Activated B cell treated with CpG ODN at 0.5 μM for 24 hours (primary cell): Measurements from ENCODE around the gene OR4F17. TPM values are rescaled to one million over a fixed set of nuclear protein-coding genes. Genes with fewer than 3 reads are reported as not detected.
"Not testable (repeated sequence)": the region's sequence is repeated elsewhere in the genome, so short reads cannot be mapped to it uniquely, and the experiment has no call there.

Experiments used
- ATAC-seq: fragments of 200-7000 bp; cut with Tn5 transposase; one replicate; pipeline ENCODE4 v1.10.0; 2021; ENCODE audit warnings: low read depth, mild to moderate bottlenecking, moderate library complexity
- CTCF ChIA-PET: fragments of 350-600 bp; sonication (Branson Sonifier 250); formaldehyde crosslinking; loops from one replicate; lab custom pipeline; 2021; ENCODE audit warnings: antibody characterized with exemption; lab: Charles Lee
- POLR2A ChIA-PET: fragments of 350-600 bp; sonication (Branson Sonifier 250); formaldehyde crosslinking; loops from one replicate; lab custom pipeline; 2021; ENCODE audit warnings: antibody characterized with exemption; lab: Charles Lee
- DNase-seq: peaks from one replicate; pipeline ENCODE4 v3.0.0; 2022
- H3K27ac Mint-ChIP-seq: one replicate; pipeline ENCODE4 v1.8.0; 2020; ENCODE audit warnings: mixed read lengths
- H3K27me3 Mint-ChIP-seq: one replicate; pipeline ENCODE4 v1.8.0; 2021; ENCODE audit warnings: mixed read lengths
- H3K36me3 Mint-ChIP-seq: one replicate; pipeline ENCODE4 v1.8.0; 2021; ENCODE audit warnings: low read depth, mixed read lengths
- H3K4me1 Mint-ChIP-seq: one replicate; pipeline ENCODE4 v1.8.0; 2021; ENCODE audit warnings: mixed read lengths
- H3K4me3 Mint-ChIP-seq: one replicate; pipeline ENCODE4 v1.8.0; 2020; ENCODE audit warnings: mild to moderate bottlenecking, mixed read lengths
- H3K9me3 Mint-ChIP-seq: one replicate; pipeline ENCODE4 v1.8.0; 2020; ENCODE audit warnings: mixed read lengths
- intact Hi-C: fragments of 100-400 bp; cut with micrococcal nuclease; formaldehyde crosslinking; loops from one replicate; pipeline ENCODE4 v1.15.1; 2024
- total RNA-seq: library from RNA; stranded (reverse); gene quantifications from 2 replicates; pipeline ENCODE4 v1.2.3, GENCODE V29; 2022

OR4F17 gene
- 0.29 and 0.82 TPM in 2 replicates for total RNA-seq

GRCh38 chr19:106804-107203 is at the start of gene OR4F17:
TSS of gene OR4F17 (plus strand) at chr19:107104. CDS start at chr19:110679, 3,575 bp downstream.
- intact Hi-C loops, ATAC-seq: not testable (repeated sequence)

DNA sequence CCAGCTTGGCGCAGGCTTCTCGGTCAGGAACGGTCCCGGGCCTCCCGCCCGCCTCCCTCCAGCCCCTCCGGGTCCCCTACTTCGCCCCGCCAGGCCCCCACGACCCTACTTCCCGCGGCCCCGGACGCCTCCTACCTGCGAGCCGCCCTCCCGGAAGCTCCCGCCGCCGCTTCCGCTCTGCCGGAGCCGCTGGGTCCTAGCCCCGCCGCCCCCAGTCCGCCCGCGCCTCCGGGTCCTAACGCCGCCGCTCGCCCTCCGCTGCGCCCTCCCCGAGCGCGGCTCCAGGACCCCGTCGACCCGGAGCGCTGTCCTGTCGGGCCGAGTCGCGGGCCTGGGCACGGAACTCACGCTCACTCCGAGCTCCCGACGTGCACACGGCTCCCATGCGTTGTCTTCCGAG is 36.1 kb upstream of the OR4F17 start:
- DNase-seq: peak; percentile 49
- H3K27me3 Mint-ChIP-seq, intact Hi-C loops, CTCF ChIA-PET, H3K36me3 Mint-ChIP-seq, ATAC-seq, POLR2A ChIA-PET, H3K9me3 Mint-ChIP-seq, H3K27ac Mint-ChIP-seq, H3K4me1 Mint-ChIP-seq, H3K4me3 Mint-ChIP-seq: not testable (repeated sequence)

More at GRCh38 chr19:106804-107203, at the start of gene OR4F17:
- H3K4me3 Mint-ChIP-seq, H3K9me3 Mint-ChIP-seq, H3K27ac Mint-ChIP-seq, H3K27me3 Mint-ChIP-seq, H3K36me3 Mint-ChIP-seq, CTCF ChIA-PET, DNase-seq, POLR2A ChIA-PET, H3K4me1 Mint-ChIP-seq: not testable (repeated sequence)

GRCh38 chr19:82864-83263 is 24.0 kb upstream of the OR4F17 start:
- H3K4me3 Mint-ChIP-seq, intact Hi-C loops, POLR2A ChIA-PET, H3K27me3 Mint-ChIP-seq, H3K9me3 Mint-ChIP-seq, DNase-seq, ATAC-seq, H3K4me1 Mint-ChIP-seq, H3K27ac Mint-ChIP-seq, H3K36me3 Mint-ChIP-seq, CTCF ChIA-PET: not testable (repeated sequence)

DNA sequence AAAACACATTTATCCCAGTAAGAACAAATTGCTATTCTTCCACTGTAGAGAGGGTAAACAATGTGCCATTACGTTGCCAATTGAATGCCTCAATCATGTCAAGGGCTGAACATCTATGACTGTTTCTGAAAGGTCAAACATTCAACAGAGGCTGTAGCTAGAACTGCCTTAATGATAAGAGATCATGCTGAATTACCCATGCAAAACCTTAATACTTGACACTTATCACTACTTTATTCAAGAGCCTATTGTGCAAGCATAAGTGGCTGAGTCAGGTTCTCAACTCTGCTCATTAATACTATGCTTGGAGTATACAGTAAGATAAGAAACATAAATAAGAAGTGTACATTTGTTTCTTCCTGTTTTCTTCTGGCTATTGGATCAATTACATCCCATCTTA is 23.3 kb upstream of the OR4F17 start:
- H3K4me3 Mint-ChIP-seq, intact Hi-C loops, H3K4me1 Mint-ChIP-seq, CTCF ChIA-PET, H3K27ac Mint-ChIP-seq, ATAC-seq, H3K27me3 Mint-ChIP-seq, POLR2A ChIA-PET, H3K36me3 Mint-ChIP-seq, H3K9me3 Mint-ChIP-seq, DNase-seq: not testable (repeated sequence)

DNA sequence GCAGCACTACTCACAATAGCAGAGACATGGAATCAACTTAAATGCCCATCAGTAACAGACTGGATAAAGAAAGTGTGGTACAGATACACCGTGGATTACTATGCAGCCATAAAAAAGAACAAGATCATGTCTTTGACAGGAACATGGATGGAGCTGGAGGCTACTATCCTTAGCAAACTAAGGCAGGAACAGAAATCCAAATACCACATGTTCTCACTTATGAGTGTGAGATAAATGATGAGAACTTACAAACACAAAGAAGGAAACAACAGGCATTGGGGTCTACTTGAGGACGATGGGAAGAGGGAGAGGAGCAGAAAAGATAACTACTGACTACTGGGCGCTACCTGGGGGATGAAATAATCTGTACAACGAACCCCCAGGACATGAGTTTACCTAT is 16.2 kb upstream of the OR4F17 start:
- H3K9me3 Mint-ChIP-seq, H3K4me3 Mint-ChIP-seq, DNase-seq, H3K4me1 Mint-ChIP-seq, H3K27ac Mint-ChIP-seq, CTCF ChIA-PET, ATAC-seq, H3K27me3 Mint-ChIP-seq, POLR2A ChIA-PET, intact Hi-C loops, H3K36me3 Mint-ChIP-seq: not testable (repeated sequence)

GRCh38 chr19:94794-95193 is 12.1 kb upstream of the OR4F17 start:
- H3K27me3 Mint-ChIP-seq, H3K9me3 Mint-ChIP-seq, DNase-seq, POLR2A ChIA-PET, H3K36me3 Mint-ChIP-seq, H3K4me3 Mint-ChIP-seq, H3K4me1 Mint-ChIP-seq, intact Hi-C loops, ATAC-seq, H3K27ac Mint-ChIP-seq, CTCF ChIA-PET: not testable (repeated sequence)

GRCh38 chr19:97647-98046 is 9.3 kb upstream of the OR4F17 start:
- H3K4me3 Mint-ChIP-seq, POLR2A ChIA-PET, H3K9me3 Mint-ChIP-seq, H3K27me3 Mint-ChIP-seq, H3K27ac Mint-ChIP-seq, CTCF ChIA-PET, DNase-seq, H3K36me3 Mint-ChIP-seq, intact Hi-C loops, ATAC-seq, H3K4me1 Mint-ChIP-seq: not testable (repeated sequence)

- H3K27ac Mint-ChIP-seq, H3K4me1 Mint-ChIP-seq, intact Hi-C loops, ATAC-seq, H3K9me3 Mint-ChIP-seq, H3K36me3 Mint-ChIP-seq, CTCF ChIA-PET, POLR2A ChIA-PET, H3K4me3 Mint-ChIP-seq, DNase-seq, H3K27me3 Mint-ChIP-seq: not testable (repeated sequence)
Measured at GRCh38 chr19:120443-121140, 13.7 kb downstream of the OR4F17 start.

Other genes with a start within 250 kb of the OR4F17 start
- gene PLPP2, start 184.3 kb downstream of the OR4F17 start, total RNA-seq: 0.29 and 0.32 TPM in 2 replicates
- 14.6 and 15.0 TPM in 2 replicates for gene MIER2, start 237.7 kb downstream of the OR4F17 start, total RNA-seq